ENCODE data around the gene VCAN. TPM values are rescaled to one million over a fixed set of nuclear protein-coding genes. Genes with fewer than 3 reads are reported as not detected.
"Not testable (repeated sequence)": the region's sequence is repeated elsewhere in the genome, so short reads cannot be mapped to it uniquely, and the experiment has no call there.

VCAN gene
- 178 and 246 TPM in 2 replicates for total RNA-seq (2014; rRNA removed; shearing (Covaris generic))

GRCh38 chr5:83471405-83472212 lies at the start of gene VCAN:
TSS of gene VCAN (plus strand) at chr5:83471744. CDS start at chr5:83483519, 11,775 bp downstream.
- DNase-seq (ENCODE audit: low read depth) = peak; percentile 93

- no peak for DNase-seq (ENCODE audit: low read depth)
Measured at GRCh38 chr5:83422284-83422683, 49.3 kb upstream of the VCAN start.

- no peak for DNase-seq (ENCODE audit: low read depth)
Measured at GRCh38 chr5:83426855-83427254, 44.7 kb upstream of the VCAN start.

- no peak for DNase-seq (ENCODE audit: low read depth)
Measured at GRCh38 chr5:83428126-83428525, 43.4 kb upstream of the VCAN start.

- no peak for DNase-seq (ENCODE audit: low read depth)
Measured at GRCh38 chr5:83428890-83429289, 42.7 kb upstream of the VCAN start.

- DNase-seq (ENCODE audit: low read depth) = peak; percentile 58
Measured at GRCh38 chr5:83430130-83431010, 41.2 kb upstream of the VCAN start.

- no peak for DNase-seq (ENCODE audit: low read depth)
Measured at GRCh38 chr5:83433891-83434290, 37.7 kb upstream of the VCAN start.

- no peak for DNase-seq (ENCODE audit: low read depth)
Measured at GRCh38 chr5:83434946-83435345, 36.6 kb upstream of the VCAN start.

- no peak for DNase-seq (ENCODE audit: low read depth)
Measured at GRCh38 chr5:83436276-83436675, 35.3 kb upstream of the VCAN start.

GRCh38 chr5:83437697-83438096 lies 33.8 kb upstream of the VCAN start:
- not testable (repeated sequence) for DNase-seq (ENCODE audit: low read depth)

- peak; percentile 11 for DNase-seq (ENCODE audit: low read depth)
Measured at GRCh38 chr5:83440826-83441225, 30.7 kb upstream of the VCAN start.

- DNase-seq (ENCODE audit: low read depth) = no peak
Measured at GRCh38 chr5:83441747-83442146, 29.8 kb upstream of the VCAN start.

GRCh38 chr5:83443534-83443933 lies 28.0 kb upstream of the VCAN start:
- no peak for DNase-seq (ENCODE audit: low read depth)

- DNase-seq (ENCODE audit: low read depth) = no peak
Measured at GRCh38 chr5:83444445-83444844, 27.1 kb upstream of the VCAN start.

GRCh38 chr5:83446253-83446947 lies 25.1 kb upstream of the VCAN start:
- DNase-seq (ENCODE audit: low read depth) = no peak

GRCh38 chr5:83447533-83447932 lies 24.0 kb upstream of the VCAN start:
- DNase-seq (ENCODE audit: low read depth) = no peak

GRCh38 chr5:83450183-83450966 lies 21.2 kb upstream of the VCAN start:
- DNase-seq (ENCODE audit: low read depth) = no peak

- DNase-seq (ENCODE audit: low read depth) = no peak
Measured at GRCh38 chr5:83450967-83451248, 20.6 kb upstream of the VCAN start.

GRCh38 chr5:83451955-83452354 lies 19.6 kb upstream of the VCAN start:
- DNase-seq (ENCODE audit: low read depth) = no peak

- no peak for DNase-seq (ENCODE audit: low read depth)
Measured at GRCh38 chr5:83453937-83454336, 17.6 kb upstream of the VCAN start.

- no peak for DNase-seq (ENCODE audit: low read depth)
Measured at GRCh38 chr5:83464261-83464660, 7.3 kb upstream of the VCAN start.
